Uterus (tissue), 4 donors: ENCODE measurements around the gene ZNF747. TPM values are rescaled to one million over a fixed set of nuclear protein-coding genes. Genes with fewer than 3 reads are reported as not detected.
"Not testable (repeated sequence)": the region's sequence is repeated elsewhere in the genome, so short reads cannot be mapped to it uniquely, and the experiment has no call there.

ENCODE experiments used
- DNase-seq, 2 donors: peaks; one replicate each; pipeline ENCODE4 v3.0.0-alpha.2; 2019 to 2020
- H3K27ac ChIP-seq, 2 donors: fragments of 200-600 bp; sonication (generic); 1 replicate in 1 of 2; 2 replicates in 1 of 2; pipeline ENCODE4 v1.5.1; 2016 to 2018
- H3K27me3 ChIP-seq, 2 donors: fragments of 200-600 bp; sonication (generic); one replicate each; pipeline ENCODE4 v1.5.1; 2018 to 2019; ENCODE audit warnings: control low read depth in 1 of 2
- H3K36me3 ChIP-seq, 2 donors: fragments of 200-600 bp; sonication (generic); one replicate each; pipeline ENCODE4 v1.5.1; 2019; ENCODE audit warnings: control low read depth in 1 of 2
- H3K4me1 ChIP-seq, 2 donors: fragments of 200-600 bp; sonication (generic); one replicate each; pipeline ENCODE4 v1.5.1; 2018 to 2019; ENCODE audit warnings: control low read depth in 1 of 2
- H3K4me3 ChIP-seq, 2 donors: fragments of 200-600 bp; sonication (generic); 1 replicate in 1 of 2; 2 replicates in 1 of 2; pipeline ENCODE4 v1.5.1; 2018 to 2019; ENCODE audit warnings: mild to moderate bottlenecking in 1 of 2
- H3K9me3 ChIP-seq, 2 donors: fragments of 200-600 bp; sonication (generic); one replicate each; pipeline ENCODE4 v1.5.1; 2019; ENCODE audit warnings: control low read depth in 1 of 2
- CTCF ChIP-seq, 4 experiments: fragments of 200-600 bp in 2 of 4; fragments of 450-650 bp in 2 of 4; sonication (generic) in 2 of 4; IDR thresholded peaks; one replicate each; pipeline ENCODE4 v1.5.1; 2016 to 2019; ENCODE audit warnings: antibody characterized with exemption in 4 of 4, mild to moderate bottlenecking in 2 of 4, moderate library complexity in 1 of 4
- POLR2A ChIP-seq, 2 donors: fragments of 450-650 bp; IDR thresholded peaks; one replicate each; pipeline ENCODE4 v1.6.1; 2016; ENCODE audit warnings: antibody characterized with exemption in 2 of 2, mild to moderate bottlenecking in 1 of 2, moderate library complexity in 1 of 2
- intact Hi-C: fragments of 100-400 bp; cut with DNase I; formaldehyde crosslinking; loops from one replicate; pipeline ENCODE4 v1.15.1; 2023; ENCODE audit warnings: low total_unique reads
- total RNA-seq, 4 donors: library from RNA; depleted of rRNA in 3 of 4; stranded (reverse); fragments of >200 nt in 3 of 4; gene quantifications; one replicate each; pipeline versions ENCODE4 v1.1.0 to v1.2.4, GENCODE V29; 2014 to 2023
- donor health status: DM: yes; HTN: yes; CAD: no.

Gene ZNF747
- total RNA-seq, 4 donors from 2014 or later: 3.8 to 16.1 (median 10.2) TPM

- TF ChIP-seq POLR2A (IDR thresholded peaks at IDR 0.05) (no peak), CTCF (IDR thresholded peaks at IDR 0.05) (no peak)
- DNase-seq: no peak
- H3K27me3 ChIP-seq: no peaks in the 10 kb centered on the region
- H3K36me3 ChIP-seq: no peaks in the 10 kb centered on the region
- H3K27ac ChIP-seq: no peak overlapping the region
- intact Hi-C loops: no loop called here
- H3K4me1 ChIP-seq: no peaks in the 10 kb centered on the region
- no peak overlapping the region for H3K4me3 ChIP-seq
- no peaks in the 10 kb centered on the region for H3K9me3 ChIP-seq
Measured at GRCh38 chr16:30546115-30546514, 11.5 kb upstream of the ZNF747 start.

- Histone ChIP-seq H3K36me3 (no peaks in the 10 kb centered on the region), H3K4me1 (no peaks in the 10 kb centered on the region), H3K4me3 (no peak overlapping the region), H3K27ac (no peak overlapping the region), H3K9me3 (no peaks in the 10 kb centered on the region), H3K27me3 (no peaks in the 10 kb centered on the region)
- TF ChIP-seq POLR2A (IDR thresholded peaks at IDR 0.05) (no peak), CTCF (IDR thresholded peaks at IDR 0.05) (no peak)
- intact Hi-C loops: no loop called here
- no peak for DNase-seq
Measured at GRCh38 chr16:30543067-30543466, 8.4 kb upstream of the ZNF747 start.

- intact Hi-C loops: no loop called here
Measured at GRCh38 chr16:30541502-30542329, 7.1 kb upstream of the ZNF747 start.

GRCh38 chr16:30540916-30541464, 6.3 kb upstream of the ZNF747 start:
- H3K4me1 ChIP-seq, H3K27me3 ChIP-seq, intact Hi-C loops, H3K4me3 ChIP-seq, DNase-seq, H3K36me3 ChIP-seq, H3K9me3 ChIP-seq: not testable (repeated sequence)
- H3K27ac ChIP-seq: peak overlapping the region in 1 of 2 donors; percentile 70

More at GRCh38 chr16:30541502-30542329, 7.1 kb upstream of the ZNF747 start:
- TF ChIP-seq CTCF (IDR thresholded peaks at IDR 0.05) (no peak), POLR2A (IDR thresholded peaks at IDR 0.05) (no peak)
- Histone ChIP-seq H3K27me3 (no peaks in the 10 kb centered on the region), H3K36me3 (no peaks in the 10 kb centered on the region), H3K9me3 (no peaks in the 10 kb centered on the region), H3K4me1 (no peaks in the 10 kb centered on the region), H3K4me3 (no peak overlapping the region), H3K27ac (peak overlapping the region in 1 of 2 donors; percentile 70)
- DNase-seq: no peak

- intact Hi-C loops: not testable (repeated sequence)
Measured at GRCh38 chr16:30539986-30540526, 5.4 kb upstream of the ZNF747 start.

More at GRCh38 chr16:30539986-30540526, 5.4 kb upstream of the ZNF747 start:
- not testable (repeated sequence) for H3K27ac ChIP-seq, DNase-seq, H3K4me3 ChIP-seq, H3K4me1 ChIP-seq, H3K36me3 ChIP-seq, H3K27me3 ChIP-seq, H3K9me3 ChIP-seq
